Measurements from ENCODE around the gene RUFY1.
"Not testable (repeated sequence)": the region's sequence is repeated elsewhere in the genome, so short reads cannot be mapped to it uniquely, and the experiment has no call there.

Gene RUFY1

DNA sequence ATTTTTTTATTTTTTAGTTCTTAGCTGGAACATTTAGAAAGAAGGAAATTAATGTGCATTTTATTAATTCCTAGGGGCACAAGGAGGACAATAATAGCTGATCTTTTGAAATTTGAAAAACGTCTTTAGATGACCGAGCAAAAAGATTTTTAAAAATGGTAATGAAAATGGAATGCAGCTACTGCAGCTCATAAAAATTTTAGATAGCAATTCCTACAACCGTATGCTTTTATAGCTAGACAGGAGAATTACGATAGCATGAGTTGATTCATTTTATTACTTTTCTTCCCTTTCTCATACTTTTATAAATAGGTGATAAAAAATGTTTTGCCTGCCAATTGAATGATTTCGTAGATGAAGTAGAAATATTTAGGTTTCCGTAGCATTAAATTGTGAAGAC is 13.7 kb upstream of the RUFY1 start:
- DNase-seq = no peak

DNA sequence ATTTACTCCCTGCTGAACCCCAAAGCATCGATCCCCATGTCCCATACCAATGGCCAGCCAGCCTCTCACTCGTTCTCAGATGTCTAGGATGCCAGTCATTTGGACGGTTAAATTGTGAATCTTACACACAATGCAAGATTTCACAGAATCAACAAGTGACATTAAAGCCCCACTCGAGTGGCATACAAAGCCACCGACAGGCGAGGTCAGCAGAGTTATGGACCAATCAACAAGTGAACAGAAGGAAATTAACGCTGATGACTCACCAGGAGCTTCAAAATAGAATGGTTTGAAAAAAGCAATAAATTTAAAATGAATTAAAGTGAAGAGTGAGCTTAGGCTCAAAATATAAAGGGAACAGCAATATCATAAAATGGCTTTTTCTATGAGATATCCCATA is 8.2 kb upstream of the RUFY1 start:
- DNase-seq = no peak

DNA sequence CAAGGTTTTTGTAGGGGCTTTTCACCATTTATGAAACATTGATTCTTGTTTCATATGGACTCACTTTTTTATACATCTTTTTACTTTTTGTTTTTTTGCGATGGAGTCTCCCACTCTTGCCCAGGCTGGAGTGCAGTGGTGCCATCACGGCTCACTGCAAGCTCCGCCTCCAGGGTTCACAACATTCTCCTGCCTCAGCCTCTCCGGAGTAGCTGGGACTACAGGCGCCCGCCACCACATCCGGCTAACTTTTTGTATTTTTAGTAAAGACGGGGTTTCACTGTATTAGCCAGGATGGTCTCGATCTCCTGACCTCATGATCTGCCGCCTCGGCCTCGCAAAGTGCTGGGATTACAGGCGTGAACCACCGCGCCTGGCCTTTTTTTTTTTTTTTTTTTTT is 7.1 kb upstream of the RUFY1 start:
- not testable (repeated sequence) for DNase-seq

DNA sequence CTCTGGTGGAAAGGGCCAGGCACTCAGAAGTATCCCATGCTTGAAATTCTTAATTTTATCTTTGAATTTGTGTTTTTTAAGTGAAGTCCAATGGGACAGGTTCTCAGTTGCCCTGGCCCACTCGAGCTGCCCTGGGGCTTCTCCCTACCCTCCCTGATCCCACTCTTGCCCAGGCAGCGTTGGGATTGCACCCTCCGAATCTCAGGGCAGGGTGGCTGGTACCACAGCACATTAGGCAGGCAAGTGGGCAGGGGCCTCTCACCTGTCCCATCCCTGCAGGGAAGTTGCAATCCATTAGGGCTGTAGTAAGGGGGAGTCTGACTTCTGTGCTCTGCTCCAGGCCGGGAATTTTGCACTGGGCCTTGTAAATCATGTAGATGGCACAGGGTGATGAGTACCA is 2.7 kb downstream of the RUFY1 start:
- DNase-seq = no peak

DNA sequence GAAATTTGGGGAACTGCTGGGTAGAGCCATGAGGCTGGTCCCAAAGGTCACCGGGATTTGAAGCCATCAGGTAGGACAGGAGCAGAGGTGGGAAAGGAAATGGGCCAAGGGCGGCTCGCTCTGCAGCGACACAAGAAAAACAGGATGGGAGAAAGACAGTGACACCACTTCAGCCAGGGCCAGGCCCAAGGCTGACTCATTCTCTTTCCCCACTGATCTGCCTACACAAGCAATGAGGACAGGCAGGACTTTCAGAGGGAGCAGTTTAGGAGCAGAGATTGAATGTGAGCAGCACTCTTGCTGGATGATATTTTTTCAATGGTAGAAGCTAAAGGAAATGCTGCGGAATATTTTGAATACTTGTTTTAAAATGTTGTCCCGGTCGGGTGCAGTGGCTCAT is 3.5 kb downstream of the RUFY1 start:
- no peak for DNase-seq

DNA sequence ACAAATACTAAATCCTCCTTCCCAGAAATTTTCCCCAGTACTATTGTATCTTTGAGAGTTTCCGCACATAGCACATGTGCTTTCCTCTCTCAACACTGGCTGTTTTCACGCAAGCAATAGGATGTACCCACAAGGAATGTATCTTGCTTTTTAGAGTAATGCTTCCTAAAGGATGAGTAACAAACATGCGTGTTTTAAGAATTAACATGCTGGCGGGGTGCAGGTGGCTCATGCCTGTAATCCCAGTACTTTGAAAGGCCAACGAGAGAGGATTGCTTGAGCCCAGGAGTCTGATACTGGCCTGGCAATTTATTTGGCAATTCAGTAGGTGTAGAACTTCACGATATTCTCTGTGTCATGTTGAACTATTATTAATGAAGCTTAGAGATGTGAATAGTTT is 4.6 kb downstream of the RUFY1 start:
- DNase-seq = no peak

DNA sequence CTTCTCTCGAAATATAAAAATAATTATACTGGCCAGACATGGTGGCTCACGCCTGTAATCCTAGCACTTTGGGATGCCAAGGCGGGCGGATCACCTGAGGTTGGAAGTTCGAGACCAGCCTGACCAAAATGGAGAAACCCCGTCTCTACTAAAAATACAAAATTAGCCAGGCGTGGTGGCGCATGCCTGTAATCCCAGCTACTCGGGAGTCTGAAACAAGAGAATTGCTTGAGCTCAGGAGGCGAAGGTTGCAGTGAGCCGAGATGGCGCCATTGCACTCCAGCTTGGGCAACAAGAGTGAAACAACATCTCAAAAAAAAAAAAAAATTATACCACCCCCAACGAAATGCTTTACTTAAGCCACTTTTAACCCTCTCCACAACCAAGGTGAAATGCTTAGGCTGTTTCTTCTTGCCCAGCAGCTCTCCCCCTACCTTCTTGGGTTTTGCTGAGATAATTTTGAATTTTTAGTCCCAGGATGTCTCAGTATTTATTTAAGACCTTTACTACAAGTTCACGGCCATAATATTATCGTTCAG is 8.0 kb downstream of the RUFY1 start:
- not testable (repeated sequence) for DNase-seq

DNA sequence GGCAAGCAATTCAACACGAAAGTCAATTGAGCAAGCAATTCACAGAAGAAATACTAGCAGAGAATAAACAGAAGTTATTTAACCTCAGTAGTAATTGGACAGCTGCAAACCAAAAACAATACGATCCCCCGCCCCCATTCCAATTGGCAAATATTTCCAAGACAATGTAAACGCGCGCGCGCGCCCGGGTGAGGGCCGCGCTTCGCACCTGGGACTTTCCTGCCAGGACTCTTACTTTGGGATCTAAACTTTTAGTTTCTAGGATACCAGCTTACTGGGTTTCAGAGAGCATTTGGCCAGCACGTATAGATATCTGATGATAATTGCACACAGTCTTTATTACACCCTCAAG is 8.6 kb downstream of the RUFY1 start:
- no peak for DNase-seq

DNA sequence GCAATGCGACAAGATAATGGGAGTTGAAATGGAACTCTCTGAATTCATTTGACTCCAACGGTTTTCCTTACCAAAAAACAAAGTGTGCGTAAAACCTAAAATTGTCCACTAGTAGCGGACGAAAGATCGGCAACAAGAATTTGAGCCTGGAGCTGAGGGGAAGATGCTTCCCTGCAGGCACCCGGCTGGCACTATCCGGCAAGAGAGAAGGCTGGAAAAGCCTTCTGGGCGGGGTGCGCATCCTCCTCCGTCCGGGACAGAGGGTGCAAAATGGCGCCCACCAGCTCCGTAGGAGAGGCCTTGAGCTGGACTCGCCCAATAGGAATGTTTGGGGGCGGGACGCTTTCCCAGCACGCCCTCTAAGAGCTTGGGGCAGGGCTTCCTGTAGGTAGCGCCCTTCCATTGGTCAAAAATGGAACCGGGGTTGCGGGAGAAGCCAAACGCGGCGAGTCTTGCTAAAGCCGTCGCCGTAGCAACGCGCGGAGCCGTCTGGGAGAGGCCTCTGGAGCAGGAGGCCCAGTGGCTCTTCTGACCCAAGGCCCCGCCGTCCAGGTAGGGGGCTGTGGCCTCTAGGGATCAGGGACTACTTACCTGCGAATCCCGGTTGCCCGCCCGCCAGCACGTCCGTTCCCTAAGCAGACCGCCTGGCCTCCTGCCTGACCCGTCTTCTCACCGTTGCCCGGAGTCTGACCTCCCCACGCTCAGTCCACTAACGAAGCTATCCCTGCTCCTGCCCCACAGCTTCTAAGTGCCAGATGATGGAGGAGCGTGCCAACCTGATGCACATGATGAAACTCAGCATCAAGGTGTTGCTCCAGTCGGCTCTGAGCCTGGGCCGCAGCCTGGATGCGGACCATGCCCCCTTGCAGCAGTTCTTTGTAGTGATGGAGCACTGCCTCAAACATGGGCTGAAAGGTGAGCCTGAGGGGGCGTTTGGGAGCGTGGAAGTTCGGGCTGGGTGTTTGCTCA is 9.2 kb downstream of the RUFY1 start:
- DNase-seq = peak; percentile 80 to 90

DNA sequence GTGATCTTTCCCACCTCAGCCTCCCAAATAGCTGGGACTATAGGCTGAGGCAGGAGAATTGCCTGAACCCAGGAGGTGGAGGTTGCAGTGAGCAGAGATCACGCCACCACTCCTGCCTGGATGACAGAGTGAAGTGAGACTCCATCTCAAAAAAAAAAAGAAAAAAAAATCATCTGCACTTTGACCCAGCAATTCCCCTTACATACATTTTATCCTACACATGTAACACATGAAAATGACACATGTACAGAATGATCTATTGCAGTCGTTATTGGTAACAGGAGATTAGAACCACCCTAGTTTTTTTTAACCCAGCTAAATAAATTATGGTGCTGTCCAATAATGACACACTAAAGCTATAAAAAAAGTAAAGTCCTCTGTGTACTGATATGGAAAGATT is 14.2 kb downstream of the RUFY1 start:
- DNase-seq = no peak

DNA sequence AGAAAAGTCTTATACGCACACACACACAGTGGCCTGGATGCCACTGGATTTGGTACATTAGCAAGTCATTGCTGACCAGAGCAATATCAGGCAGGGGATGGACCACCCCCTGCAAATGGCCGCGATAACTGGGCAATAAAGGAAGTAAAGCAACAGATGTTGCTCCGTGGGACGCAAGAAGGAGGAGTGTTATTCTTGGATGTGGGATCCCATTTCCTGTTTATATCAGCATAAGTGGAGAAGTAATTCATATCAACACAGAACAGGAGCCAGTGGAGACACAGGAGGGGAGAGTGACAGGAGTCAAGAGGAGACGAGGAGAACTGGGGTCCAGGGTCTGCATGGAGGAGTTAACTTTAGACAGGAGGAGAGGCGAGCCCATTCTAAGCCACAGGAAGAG is 18.4 kb downstream of the RUFY1 start:
- no peak for DNase-seq

DNA sequence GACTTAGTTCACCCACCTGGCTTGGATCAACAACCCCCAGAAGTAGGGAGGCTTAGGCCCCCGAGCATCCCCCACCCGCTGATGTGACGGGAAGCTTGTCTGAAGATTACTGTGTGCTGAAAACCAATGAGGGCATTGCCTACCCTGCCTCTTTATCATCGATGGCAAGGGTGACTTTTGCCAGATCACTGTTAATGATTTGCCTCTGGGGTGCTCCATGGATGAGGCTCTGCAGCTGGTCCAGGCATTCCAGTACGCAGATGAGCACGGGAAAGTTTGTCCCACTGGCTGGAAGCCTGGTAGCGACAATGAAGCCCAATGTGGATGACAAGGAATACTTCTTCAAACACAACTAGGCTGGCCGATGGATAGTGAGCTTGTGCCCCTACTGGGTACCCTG is 22.0 kb downstream of the RUFY1 start:
- no peak for DNase-seq

DNA sequence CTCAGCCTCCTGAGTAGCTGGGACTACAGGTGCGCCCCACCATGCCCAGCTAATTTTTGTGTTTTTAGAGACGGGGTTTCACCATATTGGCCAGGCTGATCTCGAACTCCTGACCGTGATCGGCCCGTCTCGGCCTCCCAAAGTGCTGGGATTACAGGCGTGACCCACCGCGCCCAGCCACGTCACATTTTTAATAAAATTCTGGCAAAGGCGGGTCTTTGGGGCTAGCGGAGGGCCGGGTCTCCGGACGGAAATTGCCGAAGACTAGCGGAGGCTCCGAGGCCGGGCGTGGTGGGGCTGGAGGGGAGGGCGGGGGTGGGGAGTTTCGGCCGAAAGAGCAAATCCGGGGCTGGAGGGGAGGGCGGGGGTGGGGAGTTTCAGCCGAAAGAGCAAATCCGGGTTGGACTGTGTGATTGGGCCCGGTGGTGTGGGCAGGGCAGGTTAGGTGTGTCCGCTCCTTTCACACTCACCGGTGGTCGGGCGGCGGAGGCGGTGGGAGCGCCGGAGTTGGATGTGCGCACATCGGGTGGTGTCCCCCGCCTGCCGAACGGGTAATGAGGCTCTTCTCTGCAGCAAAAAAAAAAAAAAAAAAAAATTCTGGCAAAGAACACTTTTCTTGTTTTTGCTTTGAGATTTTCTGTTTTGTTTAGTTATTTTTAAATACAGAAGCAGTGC is 27.1 kb downstream of the RUFY1 start:
- no peak for DNase-seq

DNA sequence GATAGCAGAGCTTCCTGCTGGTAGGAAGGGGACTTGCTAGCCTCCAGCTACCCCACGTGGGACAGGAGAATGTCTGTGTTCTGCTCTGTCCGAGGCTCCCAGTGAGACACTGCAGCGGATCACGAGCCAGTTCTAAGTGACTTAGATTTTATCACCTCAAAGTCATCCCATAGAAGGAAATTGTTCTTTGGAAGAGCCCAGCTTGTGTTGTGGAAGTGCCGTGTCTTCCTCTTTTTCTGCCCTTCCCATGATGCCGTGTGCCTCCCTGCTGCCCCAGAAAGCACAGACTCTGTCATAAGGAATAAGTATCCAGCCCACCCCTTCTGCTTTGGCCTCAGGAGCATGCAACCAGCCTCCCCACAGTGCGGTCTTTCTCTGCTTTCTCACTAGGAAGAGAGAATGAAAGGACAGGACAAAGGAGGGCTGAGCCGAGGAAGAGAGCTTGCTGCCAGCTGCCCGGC is 35.6 kb downstream of the RUFY1 start:
- DNase-seq = no peak

DNA sequence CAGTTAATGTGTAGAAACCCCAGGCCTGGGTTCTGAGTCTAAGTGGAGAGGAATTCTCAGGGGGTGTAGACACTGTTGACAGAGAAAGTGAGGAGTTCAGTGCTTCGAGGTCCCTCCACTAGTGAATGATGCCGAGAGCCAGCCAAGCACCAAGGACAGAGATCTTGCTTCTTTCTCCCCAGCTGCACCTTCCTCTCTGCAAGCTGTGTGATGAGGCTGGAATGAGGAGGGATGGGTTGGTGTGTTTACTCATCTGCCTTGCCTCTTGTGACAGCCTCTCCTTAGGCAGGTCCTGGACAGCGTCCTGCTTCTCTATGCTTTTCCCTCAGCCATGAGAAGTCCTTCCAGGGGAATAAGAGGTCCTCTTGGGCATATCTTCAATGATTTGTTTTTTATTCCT is 37.8 kb downstream of the RUFY1 start:
- no peak for DNase-seq

DNA sequence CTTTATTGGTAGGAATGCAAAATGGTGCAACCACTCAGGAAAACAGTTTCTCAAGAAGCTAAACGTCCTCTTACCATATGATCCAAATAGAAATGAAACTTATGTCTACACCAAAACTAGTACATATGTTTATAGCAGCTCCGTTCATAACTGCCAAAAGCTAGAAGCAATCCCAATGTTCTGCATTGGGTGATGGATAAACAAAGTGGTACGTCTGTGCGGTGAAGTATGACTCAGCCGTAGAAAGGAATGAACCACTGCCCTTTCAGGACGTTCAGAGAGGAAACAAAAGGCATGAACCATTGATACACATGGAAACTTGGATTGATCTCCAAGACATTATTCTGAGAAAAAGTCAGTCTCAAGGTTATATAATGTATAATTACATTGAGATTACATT is 45.6 kb downstream of the RUFY1 start:
- no peak for DNase-seq

DNA sequence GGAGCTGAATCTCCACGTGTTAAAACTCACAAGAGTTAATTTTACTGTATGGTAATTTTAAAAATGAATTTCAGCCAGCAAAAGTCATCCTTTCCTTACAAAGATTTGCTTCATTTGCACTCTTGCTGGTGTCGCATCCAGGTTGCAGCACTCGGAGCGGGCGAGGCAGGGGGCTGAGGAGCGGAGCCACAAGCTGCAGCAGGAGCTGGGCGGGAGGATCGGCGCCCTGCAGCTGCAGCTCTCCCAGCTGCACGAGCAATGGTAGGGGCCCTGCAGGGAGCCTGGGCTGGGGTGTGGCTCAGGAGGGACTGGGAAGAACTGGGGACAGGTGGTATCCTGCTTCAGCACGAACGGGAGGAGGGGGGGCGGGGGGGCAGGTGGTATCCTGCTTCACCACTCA is 46.1 kb downstream of the RUFY1 start:
- DNase-seq = no peak

DNA sequence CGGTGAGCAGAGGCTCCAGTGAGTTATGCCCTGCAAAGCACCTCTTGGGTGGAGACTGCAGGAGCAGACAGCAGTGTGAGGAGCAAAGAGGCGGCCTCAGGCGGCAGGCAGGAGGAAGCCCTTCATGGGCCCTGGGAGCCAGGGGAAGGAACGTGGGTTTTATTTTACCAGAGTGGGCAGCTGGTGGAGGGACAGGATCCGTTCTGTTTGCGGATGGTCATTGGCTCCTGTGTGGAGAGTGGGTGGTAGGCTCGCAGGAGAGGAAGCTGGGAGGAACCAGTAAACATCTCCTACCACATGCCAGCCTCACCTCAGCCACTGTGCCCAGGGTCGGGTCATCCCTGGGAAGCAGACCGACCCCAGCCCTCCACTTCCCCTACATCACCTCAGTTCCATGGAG is 48.7 kb downstream of the RUFY1 start:
- no peak for DNase-seq

DNA sequence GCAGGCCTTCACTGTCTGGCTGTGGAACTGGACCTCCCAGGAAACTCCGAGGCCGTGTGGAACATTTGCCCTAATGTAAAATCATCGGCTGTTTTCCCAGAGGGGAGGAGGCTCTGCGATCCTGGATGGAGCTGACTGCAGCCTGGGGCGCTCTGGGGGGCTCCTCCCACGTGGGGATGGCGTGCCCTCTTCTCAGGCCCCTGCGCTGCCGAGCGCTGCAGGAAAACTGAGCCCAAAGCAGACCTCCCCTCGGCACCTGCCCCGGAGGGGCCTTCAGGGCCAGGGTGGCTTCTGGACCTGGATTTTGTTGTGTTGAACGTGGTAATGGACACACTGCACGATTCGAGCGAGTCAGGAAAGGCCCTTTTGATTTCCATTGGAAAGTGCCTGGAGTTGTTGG is 49.2 kb downstream of the RUFY1 start:
- DNase-seq = no peak

DNA sequence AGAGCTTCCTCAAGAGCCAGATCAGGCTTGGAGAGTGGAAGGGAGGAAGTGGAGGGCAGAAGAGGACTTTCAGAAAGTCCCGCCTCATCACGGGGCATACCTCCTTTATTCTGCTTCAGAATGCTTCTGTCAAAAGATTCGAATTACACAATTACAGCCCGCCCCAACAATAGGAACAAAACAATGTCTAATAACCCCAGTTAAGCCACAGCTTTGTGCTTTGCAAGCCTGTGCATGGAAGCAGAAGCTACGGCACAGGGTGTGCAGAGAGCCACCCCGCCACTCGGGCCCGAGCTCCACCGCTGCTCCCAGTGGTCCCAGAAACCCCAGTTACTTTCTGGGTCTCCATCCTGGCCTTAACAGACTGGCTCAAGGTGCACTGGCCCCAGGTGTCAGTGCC is 49.6 kb downstream of the RUFY1 start:
- no peak for DNase-seq

DNA sequence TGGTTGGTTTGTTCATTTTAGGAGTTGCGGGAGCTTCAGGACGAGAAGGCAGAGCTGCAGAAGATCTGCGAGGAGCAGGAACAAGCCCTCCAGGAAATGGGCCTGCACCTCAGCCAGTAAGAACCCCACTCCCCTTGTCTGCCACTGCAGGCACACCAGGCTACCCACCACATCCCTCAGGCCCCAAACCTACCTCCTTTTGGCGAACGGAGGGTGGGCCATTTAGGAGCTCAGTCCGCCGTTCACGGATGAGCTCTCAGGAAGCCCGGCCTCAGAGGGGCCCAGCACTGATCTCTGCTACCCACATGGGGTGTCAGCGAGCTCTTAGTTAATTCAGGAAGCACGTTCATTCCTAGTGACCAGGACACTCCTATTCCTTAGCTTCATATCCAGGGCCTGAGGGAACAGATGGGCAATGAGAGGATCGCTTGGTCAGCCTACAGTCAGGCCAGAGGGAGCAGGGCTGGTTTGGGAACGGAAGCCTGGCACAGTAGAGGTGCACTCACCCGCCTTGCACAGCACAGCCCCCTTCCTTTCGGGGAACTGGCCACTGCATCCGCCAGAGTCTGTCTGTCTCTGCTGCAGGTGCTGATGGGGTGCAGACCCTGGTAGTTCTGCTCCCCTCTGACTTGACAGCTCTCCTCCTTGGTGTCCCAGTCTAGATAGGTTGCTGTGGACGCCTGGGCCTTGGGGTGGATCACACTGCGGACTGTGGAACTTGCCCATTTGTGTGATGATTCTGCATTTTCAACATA is 51.7 kb downstream of the RUFY1 start:
- no peak for DNase-seq

DNA sequence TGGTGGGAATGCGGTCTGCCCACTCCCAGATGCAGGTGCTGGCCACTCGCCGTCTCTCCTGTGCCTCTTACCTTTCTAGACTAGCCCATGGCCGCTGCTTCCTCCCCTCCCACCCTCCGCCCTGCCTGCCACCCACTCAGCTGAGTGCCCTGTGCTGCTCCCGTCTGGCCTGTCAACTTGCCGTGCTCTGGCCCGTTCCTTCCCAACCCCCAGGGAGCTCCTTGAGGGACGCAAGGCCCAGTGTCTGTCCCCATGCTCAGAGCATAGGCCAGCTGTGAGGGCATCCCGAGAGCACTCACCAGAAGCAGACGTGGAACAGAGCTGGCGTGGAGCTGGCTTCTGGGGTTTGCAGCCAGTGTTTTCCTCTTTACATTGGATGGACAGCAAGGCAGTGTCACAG is 53.0 kb downstream of the RUFY1 start:
- DNase-seq = no peak

Measured in stimulated activated CD4-positive, alpha-beta T cell treated with anti-CD3 and anti-CD28 coated beads, Interleukin-4, amount 100 ng/mL, for 4 hours (primary cell).